IPS DF 6.9 (cell line): ENCODE results near the gene RTN1.
"Not testable (repeated sequence)": the region's sequence is repeated elsewhere in the genome, so short reads cannot be mapped to it uniquely, and the experiment has no call there.

Experiments
- DNase-seq: peaks from one replicate; pipeline ENCODE4 v3.0.0-alpha.2; 2013; ENCODE audit warnings: low read depth, low spot score
- H3K27ac ChIP-seq: one replicate; pipeline ENCODE4 v1.5.1; 2013; ENCODE audit warnings: low read length, control low read depth
- H3K27me3 ChIP-seq: 2 replicates; pipeline ENCODE4 v1.6.1; 2013; ENCODE audit warnings: mild to moderate bottlenecking, low read length; ENCODE audit not compliant: control insufficient read depth, insufficient read depth
- H3K36me3 ChIP-seq: 2 replicates; pipeline ENCODE4 v1.6.1; 2013; ENCODE audit warnings: low read length; ENCODE audit not compliant: control insufficient read depth, insufficient read depth
- H3K4me1 ChIP-seq: 2 replicates; pipeline ENCODE4 v1.6.1; 2013; ENCODE audit warnings: low read length; ENCODE audit not compliant: control insufficient read depth, insufficient read depth
- H3K4me3 ChIP-seq: 2 replicates; pipeline ENCODE4 v1.5.1; 2013; ENCODE audit warnings: mild to moderate bottlenecking, low read length
- H3K9me3 ChIP-seq: 2 replicates; pipeline ENCODE4 v1.6.1; 2013; ENCODE audit warnings: low read length, inconsistent platforms; ENCODE audit not compliant: control insufficient read depth, insufficient read depth
- WGBS: extraction: QIAGEN DNeasy Blood & Tissue Kit; methylation state at CpG from one replicate; pipeline ENCODE4 v1.1.7; 2013; ENCODE audit warnings: mixed read lengths, missing lambda C conversion rate; ENCODE audit not compliant: insufficient read length, insufficient coverage; 5-methylcytosine and 5-hydroxymethylcytosine counted together

Gene RTN1

DNA sequence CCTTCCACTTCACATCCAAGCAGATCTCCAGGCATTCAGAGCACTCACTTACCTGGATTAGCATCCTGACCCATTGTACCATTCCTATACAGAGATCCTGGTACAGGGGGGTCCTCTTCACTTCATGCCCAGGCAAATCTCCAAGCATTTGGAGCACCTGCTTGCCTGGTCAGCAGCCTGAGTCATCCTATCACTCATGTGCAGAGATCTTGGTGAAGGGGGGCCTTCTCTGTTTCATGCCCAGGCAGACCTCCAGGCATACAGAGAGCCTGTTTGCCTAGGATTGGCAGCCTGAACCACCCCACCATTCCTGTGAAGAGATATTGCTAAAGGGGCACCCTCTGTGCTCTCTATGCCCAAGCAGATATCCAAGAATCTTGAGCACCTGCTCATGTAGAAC, 182.9 kb downstream of the RTN1 start:
- Histone ChIP-seq H3K4me1 (no peaks in the 10 kb centered on the region), H3K4me3 (no peak overlapping the region), H3K27ac (no peak overlapping the region), H3K36me3 (no peaks in the 10 kb centered on the region), H3K27me3 (no peaks in the 10 kb centered on the region), H3K9me3 (no peaks in the 10 kb centered on the region; the same call in 1 of the 2 replicates)
- no peak for DNase-seq

- H3K36me3 ChIP-seq = no peaks in the 10 kb centered on the region
- H3K27ac ChIP-seq = no peak overlapping the region
- H3K4me1 ChIP-seq = no peaks in the 10 kb centered on the region
- DNase-seq = no peak
- no peaks in the 10 kb centered on the region for H3K27me3 ChIP-seq
- no peak overlapping the region for H3K4me3 ChIP-seq
- H3K9me3 ChIP-seq = no peaks in the 10 kb centered on the region
Measured at GRCh38 chr14:59679872-59680271, 190.7 kb downstream of the RTN1 start.

GRCh38 chr14:59678352-59678751, 192.2 kb downstream of the RTN1 start:
- Histone ChIP-seq H3K27ac (no peak overlapping the region), H3K9me3 (no peaks in the 10 kb centered on the region), H3K36me3 (no peaks in the 10 kb centered on the region), H3K27me3 (no peaks in the 10 kb centered on the region), H3K4me3 (no peak overlapping the region), H3K4me1 (no peaks in the 10 kb centered on the region)
- DNase-seq = no peak
- WGBS = no CpG with 5 or more reads among the region's 2 CpGs

DNA sequence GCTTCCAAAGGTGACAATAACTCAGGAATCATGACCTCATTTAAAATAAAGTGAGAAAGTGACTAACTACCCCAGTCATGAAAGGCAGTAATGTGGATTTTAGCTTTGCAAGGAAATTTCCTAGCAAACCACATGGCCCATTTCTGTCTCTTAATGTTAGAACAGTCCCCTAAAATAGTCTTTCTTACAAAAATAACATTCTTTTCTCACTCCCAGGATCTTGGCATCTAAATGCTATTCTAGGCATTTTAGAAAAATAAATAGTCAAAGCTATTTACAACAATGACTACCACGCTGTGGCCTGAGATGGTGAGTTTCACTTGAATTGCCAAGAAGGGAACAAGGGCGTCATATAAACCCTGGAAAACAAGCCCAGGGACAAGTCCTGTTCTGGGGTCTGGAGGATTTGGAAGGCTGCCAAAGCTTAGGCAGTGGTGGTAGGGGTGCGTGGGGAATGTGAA, 192.8 kb downstream of the RTN1 start:
- no peaks in the 10 kb centered on the region for H3K9me3 ChIP-seq
- H3K27ac ChIP-seq = no peak overlapping the region
- H3K4me1 ChIP-seq = no peaks in the 10 kb centered on the region
- no peak for DNase-seq
- no peaks in the 10 kb centered on the region for H3K36me3 ChIP-seq
- no peaks in the 10 kb centered on the region for H3K27me3 ChIP-seq
- no CpG with 5 or more reads among the region's 3 CpGs for WGBS
- no peak overlapping the region for H3K4me3 ChIP-seq

DNA sequence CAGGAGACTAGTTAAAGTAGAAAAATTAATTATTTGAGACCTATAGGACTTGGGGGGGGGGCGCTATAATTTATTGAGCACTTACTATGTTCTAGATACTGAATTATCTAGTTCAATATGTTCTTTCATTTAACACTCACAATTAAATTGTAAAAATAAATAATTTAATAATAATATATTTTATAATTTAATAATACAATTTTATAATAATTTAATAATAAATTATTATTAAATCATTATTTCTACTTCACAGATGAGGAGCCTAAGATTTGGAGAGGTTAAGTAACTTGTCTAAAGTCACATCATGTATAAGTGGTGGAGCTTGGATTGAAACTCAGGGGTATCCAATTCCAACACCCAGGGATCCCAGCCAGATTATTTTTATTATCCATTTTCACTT, 195.2 kb downstream of the RTN1 start:
- DNase-seq = no peak
- no peak overlapping the region for H3K27ac ChIP-seq
- no peaks in the 10 kb centered on the region for H3K4me1 ChIP-seq
- no CpG with 5 or more reads among the region's 1 CpG for WGBS
- H3K27me3 ChIP-seq = no peaks in the 10 kb centered on the region
- H3K4me3 ChIP-seq = no peak overlapping the region
- no peaks in the 10 kb centered on the region for H3K9me3 ChIP-seq
- no peaks in the 10 kb centered on the region for H3K36me3 ChIP-seq

- no peaks in the 10 kb centered on the region for H3K27me3 ChIP-seq
- H3K9me3 ChIP-seq = no peaks in the 10 kb centered on the region
- H3K36me3 ChIP-seq = no peaks in the 10 kb centered on the region
- WGBS = no CpG with 5 or more reads among the region's 2 CpGs
- H3K27ac ChIP-seq = no peak overlapping the region
- no peak for DNase-seq
- no peak overlapping the region for H3K4me3 ChIP-seq
- no peaks in the 10 kb centered on the region for H3K4me1 ChIP-seq
Measured at GRCh38 chr14:59664741-59665140, 205.8 kb downstream of the RTN1 start.

- WGBS = no CpG with 5 or more reads among the region's 7 CpGs
- H3K9me3 ChIP-seq = no peaks in the 10 kb centered on the region
- no peaks in the 10 kb centered on the region for H3K27me3 ChIP-seq
- no peaks in the 10 kb centered on the region for H3K36me3 ChIP-seq
- no peak overlapping the region for H3K4me3 ChIP-seq
- no peak for DNase-seq
- H3K4me1 ChIP-seq = no peaks in the 10 kb centered on the region
- H3K27ac ChIP-seq = no peak overlapping the region
Measured at GRCh38 chr14:59657769-59658168, 212.8 kb downstream of the RTN1 start.

GRCh38 chr14:59656473-59656872, 214.1 kb downstream of the RTN1 start:
- H3K9me3 ChIP-seq = no peaks in the 10 kb centered on the region
- H3K4me3 ChIP-seq = no peak overlapping the region
- no peaks in the 10 kb centered on the region for H3K27me3 ChIP-seq
- H3K4me1 ChIP-seq = no peaks in the 10 kb centered on the region
- H3K36me3 ChIP-seq = no peaks in the 10 kb centered on the region
- DNase-seq = no peak
- H3K27ac ChIP-seq = no peak overlapping the region
- no CpG with 5 or more reads among the region's 2 CpGs for WGBS

DNA sequence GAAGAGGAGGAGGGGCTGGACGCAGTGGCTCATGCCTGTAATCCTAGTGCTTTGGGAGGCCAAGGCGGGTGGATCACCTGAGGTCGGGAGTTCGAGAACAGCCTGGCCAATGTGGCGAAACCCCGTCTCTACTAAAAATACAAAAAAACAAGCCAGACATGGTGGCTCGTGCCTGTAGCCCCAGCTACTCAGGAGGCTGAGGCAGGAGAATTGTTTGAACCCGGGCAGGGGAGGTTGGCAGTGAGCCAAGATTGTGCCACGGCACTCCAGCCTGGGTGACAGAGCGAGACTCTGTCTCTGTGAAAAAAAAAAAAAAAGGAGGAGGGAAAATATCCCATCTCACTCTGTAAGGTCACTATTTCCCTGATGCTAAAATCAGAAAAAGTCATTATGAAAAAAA, 216.4 kb downstream of the RTN1 start:
- not testable (repeated sequence) for H3K9me3 ChIP-seq, DNase-seq, H3K27ac ChIP-seq, H3K4me3 ChIP-seq, H3K27me3 ChIP-seq, H3K4me1 ChIP-seq, H3K36me3 ChIP-seq
- no CpG with 5 or more reads among the region's 10 CpGs for WGBS

GRCh38 chr14:59646832-59647231, 223.7 kb downstream of the RTN1 start:
- not testable (repeated sequence) for H3K4me3 ChIP-seq, H3K36me3 ChIP-seq, DNase-seq, H3K9me3 ChIP-seq, H3K27me3 ChIP-seq, H3K4me1 ChIP-seq, H3K27ac ChIP-seq
- no CpG with 5 or more reads among the region's 1 CpG for WGBS

DNA sequence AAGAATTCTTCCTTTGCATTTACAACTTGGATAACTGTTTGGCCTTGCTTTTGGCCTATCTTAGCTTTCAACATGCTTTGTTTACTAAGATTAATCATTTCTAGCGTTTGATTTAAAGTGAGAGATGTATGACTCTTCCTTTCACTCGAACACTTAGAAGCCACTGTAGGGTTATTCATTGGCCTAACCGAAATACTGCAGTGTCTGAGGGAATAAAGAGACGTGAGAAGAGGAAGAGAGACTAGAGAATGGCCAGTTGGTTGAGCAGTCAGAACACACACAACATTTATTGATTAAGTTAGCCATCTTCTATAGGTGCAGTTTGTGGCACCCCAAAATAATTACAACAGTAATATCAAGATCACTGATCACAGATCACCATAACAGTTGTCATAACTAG, 231.7 kb downstream of the RTN1 start:
- no peak overlapping the region for H3K27ac ChIP-seq
- no peaks in the 10 kb centered on the region for H3K36me3 ChIP-seq
- no peak overlapping the region for H3K4me3 ChIP-seq
- no peaks in the 10 kb centered on the region; the same call in 1 of the 2 replicates for H3K9me3 ChIP-seq
- no peaks in the 10 kb centered on the region for H3K4me1 ChIP-seq
- no peak for DNase-seq
- H3K27me3 ChIP-seq = no peaks in the 10 kb centered on the region
- no CpG with 5 or more reads among the region's 4 CpGs for WGBS
